Measurements from ENCODE around the gene AATK.

- TF ChIP-seq CTCF (conservative IDR thresholded peaks at IDR 0.05) (no peak), ZFX (IDR thresholded peaks at IDR 0.05) (no peak)
Observed at GRCh38 chr17:81102352-81102751, 63.7 kb downstream of the AATK start.

All from C4-2B (cell line).